Esophagus (tissue), 2 donors: Measurements from ENCODE around the gene ZMYND8. TPM values are rescaled to one million over a fixed set of nuclear protein-coding genes. Genes with fewer than 3 reads are reported as not detected.

Source experiments
- H3K27ac ChIP-seq, 2 donors: one replicate each; pipeline ENCODE4 v1.5.1; 2013; ENCODE audit warnings: low read depth in 2 of 2, mild to moderate bottlenecking in 2 of 2, inconsistent platforms in 1 of 2, low read length in 1 of 2, moderate library complexity in 1 of 2
- H3K27me3 ChIP-seq, 2 donors: one replicate each; pipeline ENCODE4 v1.6.1; 2013; ENCODE audit warnings: low read length in 2 of 2, control low read depth in 1 of 2, mild to moderate bottlenecking in 1 of 2; ENCODE audit not compliant: insufficient read depth in 2 of 2, control insufficient read depth in 1 of 2
- H3K36me3 ChIP-seq, 2 donors: one replicate each; pipeline ENCODE4 v1.6.1; 2013; ENCODE audit warnings: low read length in 1 of 2; ENCODE audit not compliant: control insufficient read depth in 2 of 2, insufficient read depth in 2 of 2
- H3K4me1 ChIP-seq, 2 donors: one replicate each; pipeline ENCODE4 v1.6.1; 2013; ENCODE audit warnings: low read length in 1 of 2; ENCODE audit not compliant: control insufficient read depth in 2 of 2, insufficient read depth in 2 of 2
- H3K4me3 ChIP-seq, 2 donors: one replicate each; pipeline ENCODE4 v1.5.1; 2013; ENCODE audit warnings: low read length in 2 of 2, mild to moderate bottlenecking in 2 of 2, low read depth in 1 of 2, moderate library complexity in 1 of 2
- H3K9me3 ChIP-seq, 2 donors: one replicate each; pipeline ENCODE4 v1.6.1; 2013; ENCODE audit warnings: mild to moderate bottlenecking in 2 of 2, low read depth in 1 of 2, low read length in 1 of 2, moderate library complexity in 1 of 2; ENCODE audit not compliant: control insufficient read depth in 2 of 2, insufficient read depth in 1 of 2
- WGBS, 2 donors: extraction: QIAGEN DNeasy Blood & Tissue Kit; methylation state at CpG; one replicate each; pipeline ENCODE4 v1.1.7; 2013; 5-methylcytosine and 5-hydroxymethylcytosine counted together
- polyA plus RNA-seq, 2 donors: library from polyadenylated mRNA; stranded (reverse); fragments of 200-250 nt; gene quantifications; one replicate each; pipeline ENCODE4 v1.2.3, GENCODE V29; 2013
- donor health status: healthy with polysubstance abuse.
- donor health status: Bipolar disorder and iron deficiency.

ZMYND8 gene
- polyA plus RNA-seq, 2 donors = 8.8 to 18.7 TPM

DNA sequence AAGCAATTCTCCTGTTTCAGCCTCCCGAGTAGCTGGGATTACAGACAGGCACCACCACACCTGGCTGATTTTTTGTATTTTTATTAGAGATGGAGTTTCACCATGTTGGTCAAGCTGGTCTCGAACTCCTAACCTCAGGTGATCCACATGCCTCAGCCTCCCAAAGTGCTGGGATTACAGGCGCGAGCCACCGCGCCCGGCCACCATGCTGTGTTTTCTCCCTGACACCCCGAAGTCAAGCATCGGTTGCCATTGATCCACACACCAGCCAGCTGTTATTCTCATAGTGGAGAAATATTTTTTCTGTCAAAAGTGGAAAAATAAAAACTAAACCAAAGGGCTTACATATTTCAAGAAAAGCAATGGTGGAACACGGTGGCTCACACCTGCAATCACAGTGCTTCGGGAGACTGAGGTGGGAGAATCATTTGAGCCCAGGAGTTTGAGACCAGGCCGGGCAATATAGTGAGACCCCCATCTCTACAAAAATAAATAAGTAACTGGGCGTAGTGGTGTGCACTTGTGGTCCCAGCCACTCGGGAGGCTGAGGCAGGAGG, 157.4 kb downstream of the ZMYND8 start:
- Histone ChIP-seq H3K9me3 (no peaks in the 10 kb centered on the region), H3K4me1 (peaks cover 3 to 12% of the 10 kb centered on the region in 2 donors), H3K27ac (no peak overlapping the region), H3K4me3 (no peak overlapping the region), H3K36me3 (no peaks in the 10 kb centered on the region), H3K27me3 (no peaks in the 10 kb centered on the region)
- 94 to 96% methylated on average over 14 of the region's 14 CpGs for WGBS, 2 donors

DNA sequence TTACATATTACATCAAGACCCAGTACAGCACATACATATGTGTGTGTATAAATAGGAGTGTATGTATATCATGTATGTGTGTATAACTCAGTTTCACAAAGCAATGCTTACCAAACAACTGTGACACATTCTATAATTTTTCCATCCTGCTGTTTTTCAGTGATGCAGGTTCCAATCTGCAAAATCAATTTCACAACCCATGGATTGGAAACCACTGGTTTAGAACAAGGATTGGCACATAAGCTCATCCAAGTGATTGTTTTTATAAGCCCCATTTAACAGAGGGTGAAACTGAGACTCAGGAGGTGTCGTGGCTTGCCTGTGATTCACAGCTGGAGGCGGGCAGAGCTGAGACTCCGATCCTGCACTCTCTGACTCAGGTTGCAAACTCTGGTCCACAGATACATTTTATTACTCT, 158.2 kb downstream of the ZMYND8 start:
- Histone ChIP-seq H3K9me3 (no peaks in the 10 kb centered on the region), H3K36me3 (no peaks in the 10 kb centered on the region), H3K4me3 (no peak overlapping the region), H3K4me1 (peaks cover 3 to 11% of the 10 kb centered on the region in 2 donors), H3K27ac (peak overlapping the region; percentile 60 to 75), H3K27me3 (no peaks in the 10 kb centered on the region)
- 53 to 59% methylated on average over 3 of the region's 3 CpGs for WGBS, 2 donors

DNA sequence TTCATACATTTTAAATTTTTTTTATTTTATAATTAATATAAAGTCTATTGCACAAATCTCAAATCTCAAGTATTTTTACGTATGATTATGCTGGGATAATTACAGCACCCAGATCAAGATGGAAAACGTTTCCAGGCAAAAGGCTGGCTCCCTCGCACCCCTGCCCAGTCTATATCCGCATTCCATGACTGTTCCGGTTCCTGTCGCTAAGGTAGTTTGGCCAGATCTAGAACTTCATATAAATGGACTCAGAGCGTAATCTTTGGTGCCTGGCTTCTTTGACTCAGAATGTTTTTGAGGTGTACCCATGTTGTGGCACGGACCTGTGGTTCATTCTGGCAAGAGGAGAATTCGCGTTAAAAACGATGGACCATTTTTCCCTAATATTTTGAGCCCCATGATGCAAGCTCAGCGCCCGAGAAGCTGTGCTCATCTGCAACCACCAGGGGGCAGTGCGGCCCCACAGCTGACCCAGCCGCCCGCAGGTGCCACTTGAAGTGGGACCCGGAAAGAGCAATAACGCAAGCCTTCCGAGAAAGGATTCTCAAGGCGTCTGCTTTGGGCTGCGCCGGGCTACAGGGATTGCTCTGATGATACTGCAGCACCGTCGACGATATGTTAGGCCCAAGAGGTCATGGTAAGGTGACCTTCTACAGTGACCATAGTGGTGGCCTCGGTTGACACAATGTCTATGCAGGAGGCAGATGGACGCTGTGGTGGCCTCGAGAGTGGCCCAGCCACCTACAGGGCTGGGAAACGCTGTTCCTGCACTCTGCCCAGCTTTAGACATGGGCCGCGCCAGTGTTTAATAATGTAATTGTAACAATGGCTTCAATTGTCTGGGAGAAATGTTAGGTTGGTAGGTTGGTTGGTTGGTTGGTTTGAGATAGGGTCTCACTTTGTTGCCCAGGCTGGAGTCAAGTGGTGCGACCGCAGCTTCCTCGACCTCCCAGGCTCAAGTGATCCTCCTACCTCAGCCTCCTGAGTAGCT, 160.1 kb downstream of the ZMYND8 start:
- Histone ChIP-seq H3K36me3 (no peaks in the 10 kb centered on the region), H3K4me1 (peaks cover 3% of the 10 kb centered on the region in 2 donors), H3K27ac (peak overlapping the region in 1 of 2 donors; percentile 43), H3K4me3 (no peak overlapping the region), H3K27me3 (no peaks in the 10 kb centered on the region), H3K9me3 (no peaks in the 10 kb centered on the region)
- 46 to 55% methylated on average over 34 of the region's 34 CpGs for WGBS, 2 donors

DNA sequence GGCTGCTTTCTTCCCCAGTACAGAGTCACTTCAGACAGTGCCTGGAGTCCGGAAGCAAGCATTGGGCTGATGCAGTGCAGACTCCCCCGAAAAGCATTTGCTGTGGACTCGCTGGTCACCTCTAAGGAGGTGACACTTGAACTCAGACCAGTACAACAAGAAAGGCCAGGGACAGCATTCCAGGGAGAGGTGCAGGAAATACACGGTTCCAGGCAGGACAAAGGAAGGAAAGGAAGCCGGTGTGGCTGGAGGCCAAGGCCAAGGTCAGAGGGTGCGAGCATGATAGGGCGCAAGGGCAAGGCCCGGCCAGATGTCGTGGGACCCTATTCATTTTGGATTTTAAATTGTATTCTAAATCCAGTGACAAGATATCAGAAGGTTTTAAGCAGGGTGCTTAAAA, 160.9 kb downstream of the ZMYND8 start:
- no peak overlapping the region for H3K27ac ChIP-seq
- no peaks in the 10 kb centered on the region for H3K36me3 ChIP-seq
- H3K4me1 ChIP-seq = peaks cover 3% of the 10 kb centered on the region in 2 donors
- no peak overlapping the region for H3K4me3 ChIP-seq
- WGBS, 2 donors = 57 to 62% methylated on average over 9 of the region's 9 CpGs
- H3K9me3 ChIP-seq = no peaks in the 10 kb centered on the region
- H3K27me3 ChIP-seq = no peaks in the 10 kb centered on the region

DNA sequence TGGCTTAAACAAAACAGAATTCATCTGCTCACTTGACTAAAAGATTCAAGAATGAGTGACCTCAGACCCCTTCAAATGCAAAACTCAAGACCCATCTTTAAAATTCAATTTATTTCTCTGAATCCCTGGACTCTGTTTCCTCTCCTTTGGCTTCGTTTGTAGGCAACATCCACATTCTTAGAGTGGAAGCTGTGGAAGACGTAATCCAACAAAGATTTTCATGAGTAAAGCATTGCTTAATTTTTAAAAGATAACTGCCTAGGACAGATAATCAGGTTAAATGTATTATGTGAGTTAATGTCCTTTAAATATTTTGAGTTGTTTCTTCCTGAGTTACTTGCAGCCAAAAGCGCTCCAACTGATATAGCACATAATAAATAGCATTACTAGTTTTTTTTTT, 164.5 kb downstream of the ZMYND8 start:
- no peaks in the 10 kb centered on the region for H3K27me3 ChIP-seq
- H3K36me3 ChIP-seq = peaks cover 0 to 2% of the 10 kb centered on the region in 2 donors
- WGBS, 2 donors = 79 to 90% methylated on average over 3 of the region's 3 CpGs
- no peak overlapping the region for H3K4me3 ChIP-seq
- H3K4me1 ChIP-seq = peaks cover 3% of the 10 kb centered on the region in 2 donors
- no peaks in the 10 kb centered on the region for H3K9me3 ChIP-seq
- H3K27ac ChIP-seq = no peak overlapping the region

DNA sequence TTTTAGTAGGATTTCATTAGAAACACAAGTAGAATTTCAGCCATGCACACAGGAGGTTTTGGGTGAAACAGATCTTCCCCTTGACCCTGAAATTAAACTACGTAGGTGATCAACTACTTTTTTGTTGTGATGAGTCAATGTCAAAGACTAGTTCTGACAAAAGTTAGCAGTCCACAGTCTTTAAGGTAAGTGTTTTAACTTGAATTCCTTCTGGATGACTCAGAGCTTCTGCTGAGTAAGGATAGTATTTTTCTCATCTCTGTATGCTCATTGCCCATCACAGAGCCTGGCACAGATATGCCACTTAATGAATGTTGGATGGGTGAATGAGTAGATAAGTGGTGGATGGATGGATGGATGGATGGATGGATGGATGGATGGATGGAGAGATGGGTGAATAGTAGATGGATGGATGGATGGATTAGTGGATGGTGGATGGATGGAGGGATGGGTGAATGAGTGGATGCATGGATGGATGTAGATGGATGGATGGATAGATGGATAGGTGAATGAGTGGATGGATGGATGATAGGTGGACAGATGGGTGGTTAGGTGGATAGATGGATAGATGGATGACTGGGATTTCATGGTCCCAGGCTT, 165.3 kb downstream of the ZMYND8 start:
- Histone ChIP-seq H3K4me1 (no peaks in the 10 kb centered on the region), H3K27ac (no peak overlapping the region), H3K9me3 (no peaks in the 10 kb centered on the region), H3K36me3 (peaks cover 0 to 2% of the 10 kb centered on the region in 2 donors), H3K4me3 (no peak overlapping the region), H3K27me3 (no peaks in the 10 kb centered on the region)
- WGBS, 2 donors = 55 to 71% methylated on average over 1 of the region's 1 CpG

DNA sequence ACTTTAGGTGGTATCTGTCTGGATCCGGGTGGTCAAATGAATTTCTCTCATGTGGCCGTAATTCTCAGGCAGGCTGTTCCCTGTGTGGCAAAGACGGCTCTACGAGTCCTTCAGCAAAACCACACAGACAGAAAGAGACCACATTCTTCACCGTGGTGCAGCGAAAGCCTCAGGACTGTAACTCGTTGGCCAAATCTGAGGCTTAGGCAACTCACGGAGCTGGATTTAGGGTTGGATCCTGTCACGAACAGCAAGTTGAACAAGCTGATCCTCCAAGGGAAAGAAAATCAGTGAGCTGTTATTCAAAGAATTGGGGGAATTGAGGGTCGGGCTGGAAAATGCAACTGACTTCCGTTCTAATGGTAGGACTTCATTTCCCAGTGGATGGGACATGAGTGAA, 167.4 kb downstream of the ZMYND8 start:
- Histone ChIP-seq H3K9me3 (no peaks in the 10 kb centered on the region), H3K36me3 (peaks cover 0 to 2% of the 10 kb centered on the region in 2 donors)
- 75 to 77% methylated on average over 11 of the region's 11 CpGs for WGBS, 2 donors

DNA sequence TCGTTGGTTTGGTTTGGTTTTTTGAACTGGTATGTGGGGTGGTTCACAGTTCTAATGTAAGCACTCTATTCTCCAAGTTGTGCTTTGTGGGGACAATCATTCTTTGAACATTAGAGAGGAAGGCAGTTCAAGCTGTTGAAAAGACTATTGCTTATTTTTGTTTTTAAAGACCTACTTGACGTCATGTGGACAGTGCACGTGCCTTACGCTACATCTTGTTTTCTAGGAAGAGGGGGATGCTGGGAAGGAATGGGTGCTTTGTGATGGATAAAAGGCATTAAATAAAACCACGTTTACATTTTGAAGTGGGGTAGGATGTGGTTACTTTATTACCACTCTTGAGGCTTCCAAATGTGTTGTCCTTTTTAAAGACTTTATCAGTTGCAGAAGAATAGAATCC, 168.0 kb downstream of the ZMYND8 start:
- no peaks in the 10 kb centered on the region for H3K9me3 ChIP-seq
- no peak overlapping the region for H3K27ac ChIP-seq
- no peak overlapping the region for H3K4me3 ChIP-seq
- no peaks in the 10 kb centered on the region for H3K27me3 ChIP-seq
- WGBS, 2 donors = 67 to 72% methylated on average over 5 of the region's 5 CpGs
- H3K4me1 ChIP-seq = no peaks in the 10 kb centered on the region
- peaks cover 0 to 2% of the 10 kb centered on the region in 2 donors for H3K36me3 ChIP-seq

More for the DNA sequence above, 167.4 kb downstream of the ZMYND8 start:
- Histone ChIP-seq H3K27me3 (no peaks in the 10 kb centered on the region), H3K27ac (no peak overlapping the region), H3K4me3 (no peak overlapping the region), H3K4me1 (no peaks in the 10 kb centered on the region)

DNA sequence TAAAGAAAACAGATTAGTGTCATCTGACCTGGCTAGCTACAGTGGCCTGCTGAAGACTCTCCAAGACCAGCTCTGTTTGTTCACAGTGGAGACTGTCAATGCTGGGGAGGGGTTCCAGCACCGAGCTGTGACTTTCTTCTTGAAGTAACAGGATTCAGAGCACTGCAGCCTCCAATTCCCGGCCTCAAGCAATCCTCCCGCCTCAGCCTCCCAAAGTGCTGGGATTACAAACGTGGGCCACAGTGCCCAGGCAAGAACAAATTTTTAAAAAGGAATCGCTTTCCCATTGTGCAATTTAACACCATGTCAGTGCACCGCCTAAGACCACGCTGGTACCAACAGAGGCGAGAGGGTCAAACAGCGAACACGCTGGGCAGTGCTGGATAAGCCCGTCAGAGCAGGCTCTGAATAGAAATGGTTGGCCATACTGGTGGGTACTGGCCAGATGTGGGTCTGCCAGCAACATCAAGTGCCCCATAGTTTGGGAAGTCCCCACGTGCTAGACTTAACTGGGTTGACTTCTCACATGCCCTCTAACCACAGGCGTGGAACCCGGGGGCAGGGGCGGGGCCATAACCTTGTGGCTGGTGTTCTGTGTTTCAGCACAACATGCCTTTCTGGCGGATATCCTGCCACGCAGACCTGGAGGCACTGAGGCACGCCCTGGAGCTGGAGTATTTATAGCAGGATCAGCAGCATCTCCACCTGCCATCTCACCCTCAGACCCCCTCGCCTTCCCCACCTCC, 168.9 kb downstream of the ZMYND8 start:
- Histone ChIP-seq H3K27me3 (no peaks in the 10 kb centered on the region), H3K4me3 (no peak overlapping the region), H3K9me3 (no peaks in the 10 kb centered on the region), H3K4me1 (no peaks in the 10 kb centered on the region), H3K27ac (no peak overlapping the region), H3K36me3 (peaks cover 0 to 4% of the 10 kb centered on the region in 2 donors)
- 75 to 80% methylated on average over 19 of the region's 19 CpGs for WGBS, 2 donors
